ENCODE results near the gene SDR42E1.

DNA sequence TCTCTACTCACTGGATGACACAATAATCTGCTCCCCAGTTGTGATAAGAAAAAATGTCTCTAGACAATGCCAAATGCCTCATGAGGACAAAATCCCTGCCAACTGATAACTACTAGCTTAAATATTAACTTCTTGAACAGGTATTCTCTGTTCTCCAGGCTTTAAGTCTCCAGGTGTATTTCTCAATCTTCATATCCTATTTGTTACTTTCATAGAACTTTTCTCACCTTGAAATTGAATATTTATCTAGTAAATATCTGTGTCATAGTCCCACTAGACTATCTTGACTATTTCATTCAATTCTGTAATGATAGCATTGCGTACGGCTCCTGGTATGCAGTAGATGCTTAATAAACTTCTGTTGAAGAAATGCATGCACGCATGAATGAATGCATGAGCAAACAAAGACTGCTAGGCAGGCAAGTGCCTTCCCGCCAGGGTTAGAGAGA lies 39.7 kb upstream of the SDR42E1 start:
- TF ChIP-seq TAF1 (IDR thresholded peaks at IDR 0.05; ENCODE audit: borderline replicate concordance, low read depth, low read length) (no peak), POLR2A (IDR thresholded peaks at IDR 0.05; ENCODE audit: low read depth, low read length) (no peak), POLR2AphosphoS5 (IDR thresholded peaks at IDR 0.05; ENCODE audit: low read depth, low read length) (no peak)

Data from GM12892 (cell line).